Endometrial microvascular endothelial cells (primary cell): ENCODE results near the gene PAFAH1B2. TPM values are rescaled to one million over a fixed set of nuclear protein-coding genes. Genes with fewer than 3 reads are reported as not detected.

ENCODE experiments used
- total RNA-seq: library from RNA; depleted of rRNA; stranded (reverse); fragments of >200 nt; gene quantifications from one replicate; pipeline ENCODE4 v1.2.3, GENCODE V29; 2015; ENCODE audit errors: inconsistent ontology term

The PAFAH1B2 gene
- total RNA-seq, 1 donor from 2014 or later, result 123 TPM

Other genes starting within 250 kb of the PAFAH1B2 start
- 7.9 TPM for gene SIK3, start 45.9 kb upstream of the PAFAH1B2 start, total RNA-seq
- 17.9 TPM for gene SIDT2, start 34.5 kb downstream of the PAFAH1B2 start, total RNA-seq
- gene TAGLN, start 55.1 kb downstream of the PAFAH1B2 start, total RNA-seq, result 110 TPM
- gene PCSK7, start 87.8 kb downstream of the PAFAH1B2 start, total RNA-seq, result 63.4 TPM
- 15.1 TPM for gene RNF214, start 88.4 kb downstream of the PAFAH1B2 start, total RNA-seq
- gene BACE1-AS, start 147.1 kb downstream of the PAFAH1B2 start, total RNA-seq, result 1.5 TPM
- 17.2 TPM for gene BACE1, start 172.0 kb downstream of the PAFAH1B2 start, total RNA-seq
- gene CEP164, start 183.6 kb downstream of the PAFAH1B2 start, total RNA-seq, result 31.1 TPM